ENCODE results near the gene AMPH. TPM values are rescaled to one million over a fixed set of nuclear protein-coding genes. Genes with fewer than 3 reads are reported as not detected.
A peak's percentile ranks its signal among the peaks of the same experiment; 100 is the strongest.

Gene AMPH
- total and polyA plus RNA-seq, 4 donors = 0.18 to 6.6 (median 3.6) TPM

GRCh38 chr7:38382684-38383083, 248.5 kb downstream of the AMPH start:
- Histone ChIP-seq H3K9me3 (ENCODE audit: control insufficient read depth in 4 of 4, insufficient read depth in 3 of 4, low read length in 3 of 4) (peaks cover 0 to 2% (median 0%) of the 10 kb centered on the region in 4 donors), H3K4me3 (no peak overlapping the region), H3K9ac (ENCODE audit: insufficient read depth in 1 of 2, low read length in 2 of 2) (no peak overlapping the region), H3K4me1 (ENCODE audit: control insufficient read depth in 5 of 5, insufficient read depth in 5 of 5, low read length in 5 of 5) (no peaks in the 10 kb centered on the region), H3K27me3 (ENCODE audit: control insufficient read depth in 3 of 3, insufficient read depth in 3 of 3, low read length in 2 of 3) (no peaks in the 10 kb centered on the region), H3K27ac (ENCODE audit: low read depth in 1 of 2, low read length in 1 of 2) (no peak overlapping the region), H3K36me3 (ENCODE audit: control insufficient read depth in 4 of 4, insufficient read depth in 4 of 4, low read length in 4 of 4) (no peaks in the 10 kb centered on the region)
- DNase-seq (no peak), ATAC-seq (ENCODE audit: insufficient read depth, low FRiP score) (no peak)
- 68 to 90% methylated on average over 2 of the region's 2 CpGs for WGBS, 2 donors
- TF ChIP-seq CTCF (IDR thresholded peaks at IDR 0.05; ENCODE audit: control extremely low read depth, extremely low read depth) = no peak

- no peak overlapping the region for H3K4me3 ChIP-seq
- H3K27ac ChIP-seq (ENCODE audit: low read depth in 1 of 2, low read length in 1 of 2) = no peak overlapping the region
- H3K9me3 ChIP-seq (ENCODE audit: control insufficient read depth in 4 of 4, insufficient read depth in 3 of 4, low read length in 3 of 4) = no peaks in the 10 kb centered on the region
- H3K4me1 ChIP-seq (ENCODE audit: control insufficient read depth in 5 of 5, insufficient read depth in 5 of 5, low read length in 5 of 5) = no peaks in the 10 kb centered on the region
- no peak for ATAC-seq (ENCODE audit: insufficient read depth, low FRiP score)
- no peaks in the 10 kb centered on the region for H3K27me3 ChIP-seq (ENCODE audit: control insufficient read depth in 3 of 3, insufficient read depth in 3 of 3, low read length in 2 of 3)
- WGBS, 2 donors = 70 to 90% methylated on average over 4 of the region's 4 CpGs
- no peak for TF ChIP-seq CTCF (IDR thresholded peaks at IDR 0.05; ENCODE audit: control extremely low read depth, extremely low read depth)
- no peak overlapping the region for H3K9ac ChIP-seq (ENCODE audit: insufficient read depth in 1 of 2, low read length in 2 of 2)
- no peaks in the 10 kb centered on the region for H3K36me3 ChIP-seq (ENCODE audit: control insufficient read depth in 4 of 4, insufficient read depth in 4 of 4, low read length in 4 of 4)
- DNase-seq = no peak
These were observed 255.7 kb downstream of the AMPH start for GRCh38 chr7:38375453-38375852.

GRCh38 chr7:38374507-38374906, 256.7 kb downstream of the AMPH start:
- ATAC-seq (ENCODE audit: insufficient read depth, low FRiP score) = no peak
- TF ChIP-seq CTCF (IDR thresholded peaks at IDR 0.05; ENCODE audit: control extremely low read depth, extremely low read depth) = peak; percentile 12
- H3K9ac ChIP-seq (ENCODE audit: insufficient read depth in 1 of 2, low read length in 2 of 2) = no peak overlapping the region
- H3K36me3 ChIP-seq (ENCODE audit: control insufficient read depth in 4 of 4, insufficient read depth in 4 of 4, low read length in 4 of 4) = no peaks in the 10 kb centered on the region
- H3K9me3 ChIP-seq (ENCODE audit: control insufficient read depth in 4 of 4, insufficient read depth in 3 of 4, low read length in 3 of 4) = no peaks in the 10 kb centered on the region
- no peaks in the 10 kb centered on the region for H3K27me3 ChIP-seq (ENCODE audit: control insufficient read depth in 3 of 3, insufficient read depth in 3 of 3, low read length in 2 of 3)
- no peaks in the 10 kb centered on the region for H3K4me1 ChIP-seq (ENCODE audit: control insufficient read depth in 5 of 5, insufficient read depth in 5 of 5, low read length in 5 of 5)
- 33 to 36% methylated on average over 6 of the region's 6 CpGs for WGBS, 2 donors
- H3K27ac ChIP-seq (ENCODE audit: low read depth in 1 of 2, low read length in 1 of 2) = no peak overlapping the region
- DNase-seq = peak; percentile 39 to 70 (median 65)
- no peak overlapping the region for H3K4me3 ChIP-seq

- Histone ChIP-seq H3K9ac (ENCODE audit: insufficient read depth in 1 of 2, low read length in 2 of 2) (no peak overlapping the region), H3K27ac (ENCODE audit: low read depth in 1 of 2, low read length in 1 of 2) (no peak overlapping the region), H3K4me1 (ENCODE audit: control insufficient read depth in 5 of 5, insufficient read depth in 5 of 5, low read length in 5 of 5) (peaks cover 0 to 4% (median 0%) of the 10 kb centered on the region in 5 donors), H3K9me3 (ENCODE audit: control insufficient read depth in 4 of 4, insufficient read depth in 3 of 4, low read length in 3 of 4) (no peaks in the 10 kb centered on the region), H3K36me3 (ENCODE audit: control insufficient read depth in 4 of 4, insufficient read depth in 4 of 4, low read length in 4 of 4) (no peaks in the 10 kb centered on the region), H3K27me3 (ENCODE audit: control insufficient read depth in 3 of 3, insufficient read depth in 3 of 3, low read length in 2 of 3) (no peaks in the 10 kb centered on the region), H3K4me3 (no peak overlapping the region)
- no peak for ATAC-seq (ENCODE audit: insufficient read depth, low FRiP score)
- 73 to 85% methylated on average over 8 of the region's 8 CpGs for WGBS, 2 donors
- TF ChIP-seq CTCF (IDR thresholded peaks at IDR 0.05; ENCODE audit: control extremely low read depth, extremely low read depth) = no peak
- DNase-seq = no peak
These were observed 258.0 kb downstream of the AMPH start for GRCh38 chr7:38373155-38373554.

All from lung (tissue), 12 donors.